ENCODE measurements around the gene PKHD1. TPM values are rescaled to one million over a fixed set of nuclear protein-coding genes. Genes with fewer than 3 reads are reported as not detected.

PKHD1 gene
- total RNA-seq, 4 donors from 2014 or later, result 0.04 to 0.32 (median 0.22) TPM; not detected in 1

- H3K4me3 ChIP-seq (ENCODE audit: low read depth, poor library complexity, severe bottlenecking), result no peak overlapping the region
- WGBS, 2 donors, result 78 to 88% methylated on average over 2 of the region's 2 CpGs
- no peak for TF ChIP-seq CTCF (IDR thresholded peaks at IDR 0.05)
- no peak for TF ChIP-seq POLR2A (IDR thresholded peaks at IDR 0.05)
- intact Hi-C loops (cut with DNase I; ENCODE audit: low total_unique reads), result no loop called here
- no peak for DNase-seq (ENCODE audit: low spot score in 2 of 2)
Measured at GRCh38 chr6:51702851-51703250, 384.6 kb downstream of the PKHD1 start.

- DNase-seq (ENCODE audit: low spot score in 2 of 2), result no peak
- TF ChIP-seq POLR2A (IDR thresholded peaks at IDR 0.05) (no peak), CTCF (IDR thresholded peaks at IDR 0.05) (no peak)
- no peak overlapping the region for H3K4me3 ChIP-seq (ENCODE audit: low read depth, poor library complexity, severe bottlenecking)
- intact Hi-C loops (cut with DNase I; ENCODE audit: low total_unique reads), result no loop called here
Measured at GRCh38 chr6:51684603-51685002, 402.8 kb downstream of the PKHD1 start.

GRCh38 chr6:51684038-51684437 lies 403.4 kb downstream of the PKHD1 start:
- 83 to 93% methylated on average over 1 of the region's 1 CpG for WGBS, 2 donors
- intact Hi-C loops (cut with DNase I; ENCODE audit: low total_unique reads), result no loop called here

GRCh38 chr6:51678905-51679620 lies 408.4 kb downstream of the PKHD1 start:
- TF ChIP-seq POLR2A (IDR thresholded peaks at IDR 0.05) (no peak), CTCF (IDR thresholded peaks at IDR 0.05) (no peak)
- intact Hi-C loops (cut with DNase I; ENCODE audit: low total_unique reads), result no loop called here
- WGBS, 2 donors, result 29 to 32% methylated on average over 5 of the region's 5 CpGs
- DNase-seq (ENCODE audit: low spot score in 2 of 2), result no peak
- H3K4me3 ChIP-seq (ENCODE audit: low read depth, poor library complexity, severe bottlenecking), result no peak overlapping the region

More at GRCh38 chr6:51684038-51684437, 403.4 kb downstream of the PKHD1 start:
- TF ChIP-seq POLR2A (IDR thresholded peaks at IDR 0.05) (no peak), CTCF (IDR thresholded peaks at IDR 0.05) (no peak)
- no peak overlapping the region for H3K4me3 ChIP-seq (ENCODE audit: low read depth, poor library complexity, severe bottlenecking)
- DNase-seq (ENCODE audit: low spot score in 2 of 2), result no peak

- DNase-seq (ENCODE audit: low spot score in 2 of 2), result no peak
- intact Hi-C loops (cut with DNase I; ENCODE audit: low total_unique reads), result no loop called here
- H3K4me3 ChIP-seq (ENCODE audit: low read depth, poor library complexity, severe bottlenecking), result no peak overlapping the region
- TF ChIP-seq CTCF (IDR thresholded peaks at IDR 0.05), result no peak
- no peak for TF ChIP-seq POLR2A (IDR thresholded peaks at IDR 0.05)
- 66 to 73% methylated on average over 1 of the region's 1 CpG for WGBS, 2 donors
Measured at GRCh38 chr6:51678274-51678673, 409.1 kb downstream of the PKHD1 start.

- 67 to 81% methylated on average over 4 of the region's 4 CpGs for WGBS, 2 donors
- DNase-seq (ENCODE audit: low spot score in 2 of 2), result no peak
- intact Hi-C loops (cut with DNase I; ENCODE audit: low total_unique reads), result no loop called here
- no peak overlapping the region for H3K4me3 ChIP-seq (ENCODE audit: low read depth, poor library complexity, severe bottlenecking)
- TF ChIP-seq CTCF (IDR thresholded peaks at IDR 0.05) (no peak), POLR2A (IDR thresholded peaks at IDR 0.05) (no peak)
Measured at GRCh38 chr6:51675922-51676275, 411.5 kb downstream of the PKHD1 start.
